ENCODE measurements around the gene CDH22. TPM values are rescaled to one million over a fixed set of nuclear protein-coding genes. Genes with fewer than 3 reads are reported as not detected.

The CDH22 gene
- total RNA-seq, 2 donors from 2014 or later, result 0.22 to 0.77 TPM

GRCh38 chr20:46341074-46342009 is 33.0 kb upstream of the CDH22 start:
- 62 to 86% methylated on average over 12 to 24 of the region's 24 CpGs for WGBS, 2 experiments (ENCODE audit: insufficient coverage in 1 of 2, insufficient read length in 1 of 2)
- H3K4me1 ChIP-seq (ENCODE audit: control insufficient read depth, insufficient read depth, low read length), result no peaks in the 10 kb centered on the region
- H3K27me3 Mint-ChIP-seq (ENCODE audit: insufficient read depth), result peaks cover 33% of the 10 kb centered on the region

GRCh38 chr20:46339037-46339436 is 30.7 kb upstream of the CDH22 start:
- no peaks in the 10 kb centered on the region for H3K9me3 Mint-ChIP-seq
- Histone ChIP-seq H3K4me3 (ENCODE audit: low read length) (no peak overlapping the region), H3K9ac (ENCODE audit: extremely low read depth, low read length, poor library complexity, severe bottlenecking) (no peak overlapping the region), H3K4me1 (ENCODE audit: control insufficient read depth, insufficient read depth, low read length) (peaks cover under 1% of the 10 kb centered on the region), H3K9me3 (ENCODE audit: control insufficient read depth, low read length) (no peaks in the 10 kb centered on the region), H3K27ac (ENCODE audit: low read depth, low read length) (no peak overlapping the region), H3K36me3 (ENCODE audit: control insufficient read depth, insufficient read depth, low read length) (no peaks in the 10 kb centered on the region), H3K27me3 (ENCODE audit: control insufficient read depth, insufficient read depth, low read length, poor library complexity, severe bottlenecking) (peaks cover 4% of the 10 kb centered on the region)
- H3K36me3 Mint-ChIP-seq (ENCODE audit: low read depth), result no peaks in the 10 kb centered on the region
- TF ChIP-seq CTCF (conservative IDR thresholded peaks at IDR 0.05), result no peak
- H3K4me1 Mint-ChIP-seq, result peaks cover under 1% of the 10 kb centered on the region
- H3K27me3 Mint-ChIP-seq (ENCODE audit: insufficient read depth), result peaks cover 31% of the 10 kb centered on the region
- H3K27ac Mint-ChIP-seq, result no peak overlapping the region
- WGBS, 2 experiments (ENCODE audit: insufficient coverage in 1 of 2, insufficient read length in 1 of 2), result 89 to 91% methylated on average over 6 to 7 of the region's 7 CpGs
- no peak for DNase-seq
- H3K4me3 Mint-ChIP-seq, result no peak overlapping the region

More at GRCh38 chr20:46341074-46342009, 33.0 kb upstream of the CDH22 start:
- no peaks in the 10 kb centered on the region for H3K4me1 Mint-ChIP-seq
- DNase-seq, result no peak
- Histone ChIP-seq H3K9ac (ENCODE audit: extremely low read depth, low read length, poor library complexity, severe bottlenecking) (no peak overlapping the region), H3K27me3 (ENCODE audit: control insufficient read depth, insufficient read depth, low read length, poor library complexity, severe bottlenecking) (no peaks in the 10 kb centered on the region), H3K27ac (ENCODE audit: low read depth, low read length) (peak overlapping the region; percentile 77), H3K9me3 (ENCODE audit: control insufficient read depth, low read length) (no peaks in the 10 kb centered on the region), H3K4me3 (ENCODE audit: low read length) (no peak overlapping the region), H3K36me3 (ENCODE audit: control insufficient read depth, insufficient read depth, low read length) (no peaks in the 10 kb centered on the region)
- no peak overlapping the region for H3K27ac Mint-ChIP-seq
- no peaks in the 10 kb centered on the region for H3K9me3 Mint-ChIP-seq
- TF ChIP-seq CTCF (conservative IDR thresholded peaks at IDR 0.05), result no peak
- no peak overlapping the region for H3K4me3 Mint-ChIP-seq
- H3K36me3 Mint-ChIP-seq (ENCODE audit: low read depth), result peaks cover 3% of the 10 kb centered on the region

- H3K9me3 ChIP-seq (ENCODE audit: control insufficient read depth, low read length), result no peaks in the 10 kb centered on the region
- no peak overlapping the region for H3K27ac Mint-ChIP-seq
- no peak for TF ChIP-seq CTCF (conservative IDR thresholded peaks at IDR 0.05)
- peaks cover 10% of the 10 kb centered on the region for H3K4me1 ChIP-seq (ENCODE audit: control insufficient read depth, insufficient read depth, low read length)
- H3K36me3 Mint-ChIP-seq (ENCODE audit: low read depth), result no peaks in the 10 kb centered on the region
- no peaks in the 10 kb centered on the region for H3K36me3 ChIP-seq (ENCODE audit: control insufficient read depth, insufficient read depth, low read length)
- H3K4me3 Mint-ChIP-seq, result no peak overlapping the region
- WGBS, 2 experiments (ENCODE audit: insufficient coverage in 1 of 2, insufficient read length in 1 of 2), result 70 to 73% methylated on average over 2 to 3 of the region's 3 CpGs
- peaks cover 11% of the 10 kb centered on the region for H3K4me1 Mint-ChIP-seq
- H3K9ac ChIP-seq (ENCODE audit: extremely low read depth, low read length, poor library complexity, severe bottlenecking), result no peak overlapping the region
- peaks cover 25% of the 10 kb centered on the region for H3K27me3 Mint-ChIP-seq (ENCODE audit: insufficient read depth)
- no peak overlapping the region for H3K27ac ChIP-seq (ENCODE audit: low read depth, low read length)
- no peaks in the 10 kb centered on the region for H3K9me3 Mint-ChIP-seq
- H3K4me3 ChIP-seq (ENCODE audit: low read length), result no peak overlapping the region
- no peak for DNase-seq
- peaks cover 4% of the 10 kb centered on the region for H3K27me3 ChIP-seq (ENCODE audit: control insufficient read depth, insufficient read depth, low read length, poor library complexity, severe bottlenecking)
Measured at GRCh38 chr20:46336735-46337134, 28.4 kb upstream of the CDH22 start.
